Panc1 (cell line): ENCODE measurements around the gene CUX1. TPM values are rescaled to one million over a fixed set of nuclear protein-coding genes. Genes with fewer than 3 reads are reported as not detected.
A peak's percentile ranks its signal among the peaks of the same experiment; 100 is the strongest.

ENCODE experiments used
- ATAC-seq: fragments of 200-7000 bp; cut with Tn5 transposase; 2 replicates; pipeline ENCODE4 v1.9.1; 2020; ENCODE audit warnings: mild to moderate bottlenecking, moderate library complexity
- BruUV-seq: library from RNA; stranded (reverse); fragments of 400-500 nt; replicated peaks from 2 replicates; lab custom pipeline; 2021; lab: Mats Ljungman, UMichigan
- CTCF ChIA-PET: fragments of 300-600 bp; sonication (Branson Sonifier 250); formaldehyde crosslinking; loops from one replicate; lab custom pipeline; 2022; ENCODE audit warnings: antibody characterized with exemption; lab: Charles Lee
- POLR2A ChIA-PET: fragments of 300-600 bp; sonication (Branson Sonifier 250); formaldehyde crosslinking; loops from one replicate; lab custom pipeline; 2022; ENCODE audit warnings: antibody characterized with exemption; lab: Charles Lee
- DNase-seq: peaks from one replicate; pipeline ENCODE4 v3.0.0-alpha.2; 2010; ENCODE audit warnings: low read depth, low spot score
- H3K27ac ChIP-seq: 2 replicates; pipeline ENCODE4 v1.5.1; 2011; ENCODE audit warnings: mild to moderate bottlenecking, low read length, inconsistent platforms
- H3K27me3 ChIP-seq: fragments of 200-500 bp; sonication (Bioruptor generic); 2 replicates; pipeline ENCODE4 v1.6.0; 2014; ENCODE audit warnings: low read length, inconsistent platforms; ENCODE audit not compliant: control insufficient read depth, insufficient read depth
- H3K36me3 ChIP-seq: fragments of 200-500 bp; sonication (Bioruptor generic); 2 replicates; pipeline ENCODE4 v1.5.1; 2014; ENCODE audit warnings: inconsistent platforms, mild to moderate bottlenecking, low read length, moderate library complexity; ENCODE audit not compliant: control insufficient read depth, insufficient read depth
- H3K4me1 ChIP-seq: 2 replicates; pipeline ENCODE4 v1.5.1; 2011; ENCODE audit warnings: inconsistent platforms, mild to moderate bottlenecking, low read length, moderate library complexity; ENCODE audit not compliant: control insufficient read depth, insufficient read depth
- H3K4me3 ChIP-seq, 2 experiments: 2 replicates each; pipeline ENCODE4 v1.5.1; 2011 to 2012; ENCODE audit warnings: low read depth in 2 of 2, low read length in 2 of 2, mild to moderate bottlenecking in 2 of 2, inconsistent platforms in 1 of 2, moderate library complexity in 1 of 2
- H3K9me3 ChIP-seq: fragments of 200-500 bp; sonication (Bioruptor generic); 2 replicates; pipeline ENCODE4 v1.5.1; 2014; ENCODE audit warnings: low read depth, mild to moderate bottlenecking, inconsistent platforms, low read length, moderate library complexity; ENCODE audit not compliant: control insufficient read depth, insufficient read depth
- CTCF ChIP-seq: fragments of 450-650 bp; IDR thresholded peaks from 2 replicates; pipeline ENCODE4 v1.5.1; 2017; ENCODE audit warnings: mild to moderate bottlenecking
- POLR2AphosphoS5 ChIP-seq: IDR thresholded peaks from 2 replicates; pipeline ENCODE4 v1.6.1; 2012; ENCODE audit warnings: mild to moderate bottlenecking, low read depth, low read length, moderate library complexity
- SIN3A ChIP-seq: IDR thresholded peaks from 2 replicates; pipeline ENCODE4 v1.6.1; 2012; ENCODE audit warnings: low read depth, mild to moderate bottlenecking, low read length, moderate library complexity, borderline replicate concordance; ENCODE audit not compliant: insufficient read depth
- TCF7L2 ChIP-seq: IDR thresholded peaks from 2 replicates; pipeline ENCODE4 v1.6.1; 2011; ENCODE audit warnings: mild to moderate bottlenecking, low read depth, low read length, inconsistent platforms
- in situ Hi-C: cut with HindIII; loops from 2 replicates; pipeline ENCODE4 v1.10.0; 2016; ENCODE audit warnings: low sequenced_read_pairs, low pct_unique_long_range_greater_than_20kb
- intact Hi-C: fragments of 100-400 bp; cut with micrococcal nuclease; formaldehyde crosslinking; loops from one replicate; pipeline ENCODE4 v1.10.0; 2022; ENCODE audit not compliant: unreplicated experiment
- total RNA-seq: library from RNA; stranded (reverse); gene quantifications from one replicate; pipeline ENCODE4 v1.2.1, GENCODE V29; 2021; ENCODE audit not compliant: unreplicated experiment
- TF ChIP-seq, protein P1 (sequence below), 2 experiments: IDR thresholded peaks; 2 replicates each; pipeline ENCODE4 v1.6.1; 2011 to 2012; ENCODE audit warnings: low read depth in 2 of 2, control low read depth in 1 of 2, low read length in 1 of 2, mild to moderate bottlenecking in 1 of 2, moderate library complexity in 1 of 2; ENCODE audit not compliant: insufficient read depth in 1 of 2

Gene CUX1
- total RNA-seq, 1 experiment from 2014 or later = 50.9 TPM

GRCh38 chr7:101910991-101911799, 93.8 kb downstream of the CUX1 start:
- Histone ChIP-seq H3K36me3 (no peaks in the 10 kb centered on the region), H3K27ac (no peak overlapping the region)
- intact Hi-C loops = no loop called here

DNA sequence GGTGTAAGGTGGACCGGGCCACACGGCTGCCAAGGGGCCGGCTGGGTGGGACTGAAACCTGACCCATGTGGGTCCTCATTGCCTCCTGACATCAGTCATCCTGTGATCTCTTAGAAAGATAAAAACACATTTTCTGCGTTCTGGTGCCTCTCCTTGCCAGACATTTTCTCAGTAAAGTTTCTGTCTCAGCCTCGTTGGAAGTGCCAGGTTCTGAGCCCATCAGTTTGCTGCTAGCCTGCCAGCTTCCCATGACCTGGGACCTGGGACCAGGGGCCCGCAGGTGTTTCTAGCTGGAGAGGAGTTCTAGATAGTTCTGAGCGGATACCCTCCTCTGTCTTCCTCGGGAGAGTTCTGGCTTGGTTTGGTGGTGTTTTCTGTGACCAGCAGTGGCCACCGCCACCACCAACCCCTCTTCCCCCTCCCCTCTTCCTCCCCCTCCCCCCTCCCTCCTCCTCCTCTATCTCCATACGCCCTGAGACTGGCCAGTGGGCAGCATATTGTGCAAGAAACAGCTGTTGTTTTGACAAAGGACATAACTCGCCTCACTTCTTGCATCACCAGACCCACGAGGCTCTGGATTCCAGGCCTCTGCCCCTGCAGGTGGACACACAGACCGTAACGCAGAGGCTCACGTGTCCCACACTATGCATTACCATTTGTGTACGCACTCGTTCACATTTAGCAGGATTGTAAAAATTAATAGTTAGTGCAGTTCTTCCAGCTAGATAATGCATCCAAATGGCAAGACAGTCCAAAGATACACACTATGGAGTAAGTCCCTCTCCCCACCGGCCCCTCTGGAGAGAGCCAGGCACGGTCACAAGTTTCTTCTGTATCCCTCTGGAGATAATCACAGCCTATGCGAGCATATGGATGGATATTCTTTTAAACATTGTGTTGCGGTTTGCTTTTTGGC, 94.6 kb downstream of the CUX1 start:
- Histone ChIP-seq H3K36me3 (no peaks in the 10 kb centered on the region), H3K27ac (no peak overlapping the region), H3K9me3 (no peaks in the 10 kb centered on the region), H3K4me1 (no peaks in the 10 kb centered on the region), H3K4me3 (no peak overlapping the region), H3K27me3 (no peaks in the 10 kb centered on the region)
- in situ Hi-C loops (no loop called here), intact Hi-C loops (no loop called here)
- CTCF ChIA-PET = no interaction called here
- ATAC-seq (no peak), DNase-seq (no peak)
- no TSS peak for BruUV-seq
- TF ChIP-seq CTCF (no peak), POLR2AphosphoS5 (no peak), TCF7L2 (no peak), SIN3A (no peak)
- TF ChIP-seq, protein P1, sequence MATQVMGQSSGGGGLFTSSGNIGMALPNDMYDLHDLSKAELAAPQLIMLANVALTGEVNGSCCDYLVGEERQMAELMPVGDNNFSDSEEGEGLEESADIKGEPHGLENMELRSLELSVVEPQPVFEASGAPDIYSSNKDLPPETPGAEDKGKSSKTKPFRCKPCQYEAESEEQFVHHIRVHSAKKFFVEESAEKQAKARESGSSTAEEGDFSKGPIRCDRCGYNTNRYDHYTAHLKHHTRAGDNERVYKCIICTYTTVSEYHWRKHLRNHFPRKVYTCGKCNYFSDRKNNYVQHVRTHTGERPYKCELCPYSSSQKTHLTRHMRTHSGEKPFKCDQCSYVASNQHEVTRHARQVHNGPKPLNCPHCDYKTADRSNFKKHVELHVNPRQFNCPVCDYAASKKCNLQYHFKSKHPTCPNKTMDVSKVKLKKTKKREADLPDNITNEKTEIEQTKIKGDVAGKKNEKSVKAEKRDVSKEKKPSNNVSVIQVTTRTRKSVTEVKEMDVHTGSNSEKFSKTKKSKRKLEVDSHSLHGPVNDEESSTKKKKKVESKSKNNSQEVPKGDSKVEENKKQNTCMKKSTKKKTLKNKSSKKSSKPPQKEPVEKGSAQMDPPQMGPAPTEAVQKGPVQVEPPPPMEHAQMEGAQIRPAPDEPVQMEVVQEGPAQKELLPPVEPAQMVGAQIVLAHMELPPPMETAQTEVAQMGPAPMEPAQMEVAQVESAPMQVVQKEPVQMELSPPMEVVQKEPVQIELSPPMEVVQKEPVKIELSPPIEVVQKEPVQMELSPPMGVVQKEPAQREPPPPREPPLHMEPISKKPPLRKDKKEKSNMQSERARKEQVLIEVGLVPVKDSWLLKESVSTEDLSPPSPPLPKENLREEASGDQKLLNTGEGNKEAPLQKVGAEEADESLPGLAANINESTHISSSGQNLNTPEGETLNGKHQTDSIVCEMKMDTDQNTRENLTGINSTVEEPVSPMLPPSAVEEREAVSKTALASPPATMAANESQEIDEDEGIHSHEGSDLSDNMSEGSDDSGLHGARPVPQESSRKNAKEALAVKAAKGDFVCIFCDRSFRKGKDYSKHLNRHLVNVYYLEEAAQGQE (IDR thresholded peaks at IDR 0.05; ENCODE audit: insufficient read depth in 1 of 2, low read depth in 2 of 2, low read length in 1 of 2) = no peak
- POLR2A ChIA-PET = no interaction called here

More at GRCh38 chr7:101910991-101911799, 93.8 kb downstream of the CUX1 start:
- no peaks in the 10 kb centered on the region for H3K4me1 ChIP-seq
- H3K27me3 ChIP-seq = no peaks in the 10 kb centered on the region
- DNase-seq (no peak), ATAC-seq (0 out of 2 replicates have a peak, but pooled peaks have one; percentile 11)
- CTCF ChIA-PET = no interaction called here
- TF ChIP-seq TCF7L2 (no peak), POLR2AphosphoS5 (no peak), SIN3A (no peak), CTCF (no peak)
- TF ChIP-seq, protein P1 (IDR thresholded peaks at IDR 0.05; ENCODE audit: insufficient read depth in 1 of 2, low read depth in 2 of 2, low read length in 1 of 2) = 0 out of 4 replicates have a peak, but pooled peaks of 1 of the 2 experiments have one; percentile 34
- in situ Hi-C loops = no loop called here
- H3K4me3 ChIP-seq = no peak overlapping the region
- POLR2A ChIA-PET = no interaction called here
- no TSS peak for BruUV-seq
- H3K9me3 ChIP-seq = no peaks in the 10 kb centered on the region
